ENCODE results near the gene PDE4D.
"Not testable (repeated sequence)": the region's sequence is repeated elsewhere in the genome, so short reads cannot be mapped to it uniquely, and the experiment has no call there.

The PDE4D gene

GRCh38 chr5:59767681-59768151, 125.8 kb downstream of the PDE4D start:
- no peak for DNase-seq

- no peak for DNase-seq
Measured at GRCh38 chr5:59767211-59767605, 126.3 kb downstream of the PDE4D start.

- DNase-seq: no peak
Measured at GRCh38 chr5:59766427-59767210, 126.9 kb downstream of the PDE4D start.

- no peak for DNase-seq
Measured at GRCh38 chr5:59765446-59765845, 128.1 kb downstream of the PDE4D start.

- no peak for DNase-seq
Measured at GRCh38 chr5:59764361-59764760, 129.2 kb downstream of the PDE4D start.

GRCh38 chr5:59763541-59763940, 130.0 kb downstream of the PDE4D start:
- DNase-seq: no peak

GRCh38 chr5:59762232-59762631, 131.3 kb downstream of the PDE4D start:
- not testable (repeated sequence) for DNase-seq

GRCh38 chr5:59760785-59761348, 132.7 kb downstream of the PDE4D start:
- peak; percentile 47 for DNase-seq

- DNase-seq: no peak
Measured at GRCh38 chr5:59759600-59760351, 133.8 kb downstream of the PDE4D start.

- DNase-seq: no peak
Measured at GRCh38 chr5:59758566-59758965, 135.0 kb downstream of the PDE4D start.

- DNase-seq: no peak
Measured at GRCh38 chr5:59757442-59757841, 136.1 kb downstream of the PDE4D start.

GRCh38 chr5:59756373-59757035, 137.0 kb downstream of the PDE4D start:
- no peak for DNase-seq

- no peak for DNase-seq
Measured at GRCh38 chr5:59755476-59755875, 138.1 kb downstream of the PDE4D start.

- no peak for DNase-seq
Measured at GRCh38 chr5:59753599-59753998, 139.9 kb downstream of the PDE4D start.

- no peak for DNase-seq
Measured at GRCh38 chr5:59749782-59750520, 143.6 kb downstream of the PDE4D start.

- DNase-seq: not testable (repeated sequence)
Measured at GRCh38 chr5:59748036-59748663, 145.4 kb downstream of the PDE4D start.

GRCh38 chr5:59746241-59746765, 147.2 kb downstream of the PDE4D start:
- no peak for DNase-seq

GRCh38 chr5:59745415-59745863, 148.1 kb downstream of the PDE4D start:
- no peak for DNase-seq

GRCh38 chr5:59744531-59744992, 149.0 kb downstream of the PDE4D start:
- DNase-seq: no peak

- no peak for DNase-seq
Measured at GRCh38 chr5:59741599-59741998, 151.9 kb downstream of the PDE4D start.

- DNase-seq: no peak
Measured at GRCh38 chr5:59738024-59738423, 155.5 kb downstream of the PDE4D start.

GRCh38 chr5:59732806-59733205, 160.7 kb downstream of the PDE4D start:
- no peak for DNase-seq

Data from activated CD4-positive, alpha-beta T cell treated with anti-CD3 and anti-CD28 coated beads for 48 hours (primary cell).